ENCODE results near the gene CNFN.

DNA sequence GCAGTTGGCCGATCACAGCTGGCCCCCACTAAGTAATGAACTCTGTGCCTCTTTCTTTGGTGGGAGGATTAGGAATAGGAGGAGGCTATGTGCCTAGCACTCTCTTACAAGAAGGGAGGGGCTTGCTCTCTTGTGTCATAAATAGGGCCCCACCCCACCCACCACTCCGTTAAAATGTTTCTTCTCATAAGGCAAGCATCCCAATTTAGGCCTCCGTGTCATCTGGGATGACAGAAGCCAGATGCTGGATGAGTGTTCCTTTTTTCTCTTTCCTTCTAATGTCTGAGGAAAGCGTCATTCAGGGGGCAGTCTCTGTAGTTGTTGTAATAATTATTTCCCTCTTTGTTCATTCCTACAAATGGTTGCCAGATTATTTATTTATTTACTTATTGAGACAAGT is 37.2 kb upstream of the CNFN start, which contains the start of gene LIPE:
- TF ChIP-seq, protein P1, sequence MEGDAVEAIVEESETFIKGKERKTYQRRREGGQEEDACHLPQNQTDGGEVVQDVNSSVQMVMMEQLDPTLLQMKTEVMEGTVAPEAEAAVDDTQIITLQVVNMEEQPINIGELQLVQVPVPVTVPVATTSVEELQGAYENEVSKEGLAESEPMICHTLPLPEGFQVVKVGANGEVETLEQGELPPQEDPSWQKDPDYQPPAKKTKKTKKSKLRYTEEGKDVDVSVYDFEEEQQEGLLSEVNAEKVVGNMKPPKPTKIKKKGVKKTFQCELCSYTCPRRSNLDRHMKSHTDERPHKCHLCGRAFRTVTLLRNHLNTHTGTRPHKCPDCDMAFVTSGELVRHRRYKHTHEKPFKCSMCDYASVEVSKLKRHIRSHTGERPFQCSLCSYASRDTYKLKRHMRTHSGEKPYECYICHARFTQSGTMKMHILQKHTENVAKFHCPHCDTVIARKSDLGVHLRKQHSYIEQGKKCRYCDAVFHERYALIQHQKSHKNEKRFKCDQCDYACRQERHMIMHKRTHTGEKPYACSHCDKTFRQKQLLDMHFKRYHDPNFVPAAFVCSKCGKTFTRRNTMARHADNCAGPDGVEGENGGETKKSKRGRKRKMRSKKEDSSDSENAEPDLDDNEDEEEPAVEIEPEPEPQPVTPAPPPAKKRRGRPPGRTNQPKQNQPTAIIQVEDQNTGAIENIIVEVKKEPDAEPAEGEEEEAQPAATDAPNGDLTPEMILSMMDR (IDR thresholded peaks at IDR 0.05): no peak
- TF ChIP-seq POLR2A (IDR thresholded peaks at IDR 0.05): no peak
